ENCODE results near the gene DTHD1.

GRCh38 chr4:36282503-36283030 is 1.2 kb downstream of the DTHD1 start:
- TF ChIP-seq USF1 (IDR thresholded peaks at IDR 0.05) (no peak), RAD21 (IDR thresholded peaks at IDR 0.05; ENCODE audit: low read depth) (no peak), MAX (IDR thresholded peaks at IDR 0.05) (no peak), CEBPB (IDR thresholded peaks at IDR 0.05) (no peak), EP300 (IDR thresholded peaks at IDR 0.05; ENCODE audit: borderline replicate concordance) (no peak), EGR1 (IDR thresholded peaks at IDR 0.05) (no peak), YY1 (IDR thresholded peaks at IDR 0.05; ENCODE audit: low read depth) (no peak), REST (IDR thresholded peaks at IDR 0.05; ENCODE audit: low read depth) (no peak), TCF12 (IDR thresholded peaks at IDR 0.05; ENCODE audit: low read depth) (no peak), TEAD4 (IDR thresholded peaks at IDR 0.05) (no peak), CREB1 (IDR thresholded peaks at IDR 0.05; ENCODE audit: low read depth) (no peak), NFIC (IDR thresholded peaks at IDR 0.05) (no peak), TAF1 (IDR thresholded peaks at IDR 0.05; ENCODE audit: low read depth) (no peak), FOXM1 (IDR thresholded peaks at IDR 0.05; ENCODE audit: borderline replicate concordance, low read depth) (no peak)

All from Ishikawa (cell line).